Kidney tubule cell (primary cell): Measurements from ENCODE around the gene RRP7A.
"Not testable (repeated sequence)": the region's sequence is repeated elsewhere in the genome, so short reads cannot be mapped to it uniquely, and the experiment has no call there.

ENCODE experiments used
- DNase-seq: peaks from one replicate; pipeline ENCODE4 v3.0.0-alpha.2; 2018; ENCODE audit warnings: low spot score

RRP7A gene

GRCh38 chr22:42536166-42536565 lies 16.6 kb upstream of the RRP7A start:
- no peak for DNase-seq

GRCh38 chr22:42535082-42535731 lies 15.6 kb upstream of the RRP7A start:
- DNase-seq = not testable (repeated sequence)

- DNase-seq = no peak
These were observed 14.0 kb upstream of the RRP7A start for GRCh38 chr22:42533638-42533977.

DNA sequence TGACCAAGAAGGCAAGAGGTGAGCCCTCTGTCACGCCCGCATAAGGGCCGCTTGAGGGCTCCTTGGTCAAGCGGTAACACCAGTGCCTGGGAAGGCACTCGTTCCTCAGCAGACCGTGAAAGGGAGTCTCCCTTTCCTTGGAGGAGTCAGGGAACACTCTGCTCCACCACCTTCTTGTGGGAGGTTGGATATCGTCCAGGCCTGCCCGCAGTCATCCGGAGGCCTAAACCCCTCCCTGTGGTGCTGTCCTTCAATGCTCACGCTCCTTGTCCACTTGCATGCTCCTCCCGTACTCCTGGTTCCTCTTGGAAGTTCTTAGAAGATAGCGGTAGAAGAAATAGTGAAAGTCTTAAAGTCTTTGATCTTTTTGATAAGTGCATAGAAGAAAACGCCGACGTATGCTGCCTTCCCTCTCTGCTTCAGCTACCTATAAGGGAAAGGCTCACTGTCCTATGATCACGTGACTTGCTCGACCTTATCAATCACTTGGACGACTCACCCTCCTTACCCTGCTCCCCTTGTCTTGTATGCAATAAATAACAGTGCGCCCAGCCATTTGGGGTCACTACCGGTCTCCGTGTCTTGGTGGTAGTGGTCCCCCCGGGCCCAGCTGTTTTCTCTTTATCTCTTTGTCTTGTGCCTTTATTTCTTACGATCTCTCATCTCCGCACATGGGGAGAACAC lies 11.9 kb upstream of the RRP7A start:
- peak; percentile 65 for DNase-seq

DNA sequence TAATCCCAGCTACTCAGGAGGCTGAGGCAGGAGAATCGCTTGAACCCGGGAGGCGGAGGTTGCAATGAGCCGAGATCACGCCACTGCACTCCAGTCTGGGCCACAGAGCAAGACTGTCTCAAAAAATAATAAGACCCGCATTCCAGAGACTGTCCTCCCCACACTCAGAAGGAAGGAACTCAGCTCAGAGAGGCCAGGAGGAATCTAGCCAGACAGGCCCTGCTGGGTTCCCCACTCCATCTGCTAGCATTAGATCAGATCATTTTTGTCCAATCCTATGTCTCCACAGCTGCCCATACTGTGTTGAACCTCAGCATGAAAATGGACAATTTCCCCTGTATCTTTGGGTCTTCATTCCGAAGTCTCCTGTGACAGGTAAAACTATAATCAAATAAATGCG lies 9.8 kb upstream of the RRP7A start:
- DNase-seq = peak; percentile 37

DNA sequence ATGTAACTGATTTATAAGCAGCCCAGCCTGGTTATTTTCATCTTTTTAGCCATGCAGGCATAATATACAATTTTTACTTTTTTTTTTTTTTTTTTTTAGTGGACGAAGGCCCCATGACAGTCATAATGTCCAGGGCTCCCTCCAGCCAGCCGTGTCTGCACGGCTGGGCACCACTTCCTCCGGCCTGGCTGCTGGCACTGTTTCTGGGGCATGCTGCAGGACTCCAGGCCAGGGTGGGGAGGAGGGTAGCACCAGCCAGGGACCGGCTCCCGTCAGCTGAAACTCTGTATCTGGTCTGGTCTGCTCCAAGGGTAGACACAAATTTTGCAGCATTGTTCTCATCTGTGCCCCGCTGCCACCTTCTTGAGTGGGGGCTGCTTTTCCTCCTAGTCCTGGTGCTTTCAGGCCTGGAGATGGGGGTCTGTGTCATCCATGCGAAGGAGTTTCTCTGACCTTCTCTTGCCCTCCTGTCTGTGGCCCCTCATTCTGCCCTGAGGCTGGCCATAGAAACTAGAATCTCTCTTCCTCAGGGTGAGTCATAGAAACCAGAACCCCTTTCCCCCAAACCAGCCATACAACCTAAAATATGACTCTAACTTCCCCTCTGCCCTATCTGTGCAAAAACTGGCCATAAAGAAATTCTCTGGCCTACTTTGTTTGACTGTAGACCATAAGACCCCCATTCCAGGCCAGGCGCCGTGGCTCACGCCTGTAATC lies 9.2 kb upstream of the RRP7A start:
- no peak for DNase-seq

DNA sequence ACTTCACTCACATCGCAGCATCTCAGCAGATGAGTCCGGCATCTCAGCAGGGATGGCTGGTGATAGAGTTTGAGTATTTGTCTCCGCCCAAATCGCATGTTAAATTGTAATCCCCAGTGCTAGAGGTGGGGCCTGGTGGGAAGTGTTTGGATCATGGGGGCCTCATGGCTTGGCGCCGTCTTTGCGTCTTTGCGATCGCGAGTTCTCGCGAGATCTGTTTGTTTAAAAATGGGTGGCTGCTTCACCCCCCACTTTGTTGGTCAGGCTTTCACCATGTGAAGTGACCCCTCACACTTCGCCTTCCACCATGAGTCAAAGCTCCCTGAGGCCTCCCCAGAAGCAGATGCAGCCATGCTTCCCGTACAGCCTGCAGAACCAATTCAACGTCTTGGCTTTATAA lies 3.0 kb upstream of the RRP7A start:
- no peak for DNase-seq

DNA sequence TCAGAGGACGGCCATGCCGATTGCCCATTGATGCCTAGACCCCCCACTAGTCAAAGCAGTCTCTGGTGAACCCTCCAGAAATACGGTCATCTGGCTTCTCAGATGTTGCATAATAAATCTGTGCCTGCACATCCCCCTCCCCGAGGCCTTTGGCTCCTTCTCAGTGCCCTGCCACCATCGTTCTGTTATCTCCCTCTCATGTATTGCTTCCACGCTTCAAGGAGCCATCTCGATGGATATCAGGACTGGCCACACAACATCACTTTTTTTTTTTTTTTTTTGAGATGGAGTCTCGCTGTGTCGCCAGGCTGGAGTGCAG lies 1.6 kb upstream of the RRP7A start:
- DNase-seq = no peak

DNA sequence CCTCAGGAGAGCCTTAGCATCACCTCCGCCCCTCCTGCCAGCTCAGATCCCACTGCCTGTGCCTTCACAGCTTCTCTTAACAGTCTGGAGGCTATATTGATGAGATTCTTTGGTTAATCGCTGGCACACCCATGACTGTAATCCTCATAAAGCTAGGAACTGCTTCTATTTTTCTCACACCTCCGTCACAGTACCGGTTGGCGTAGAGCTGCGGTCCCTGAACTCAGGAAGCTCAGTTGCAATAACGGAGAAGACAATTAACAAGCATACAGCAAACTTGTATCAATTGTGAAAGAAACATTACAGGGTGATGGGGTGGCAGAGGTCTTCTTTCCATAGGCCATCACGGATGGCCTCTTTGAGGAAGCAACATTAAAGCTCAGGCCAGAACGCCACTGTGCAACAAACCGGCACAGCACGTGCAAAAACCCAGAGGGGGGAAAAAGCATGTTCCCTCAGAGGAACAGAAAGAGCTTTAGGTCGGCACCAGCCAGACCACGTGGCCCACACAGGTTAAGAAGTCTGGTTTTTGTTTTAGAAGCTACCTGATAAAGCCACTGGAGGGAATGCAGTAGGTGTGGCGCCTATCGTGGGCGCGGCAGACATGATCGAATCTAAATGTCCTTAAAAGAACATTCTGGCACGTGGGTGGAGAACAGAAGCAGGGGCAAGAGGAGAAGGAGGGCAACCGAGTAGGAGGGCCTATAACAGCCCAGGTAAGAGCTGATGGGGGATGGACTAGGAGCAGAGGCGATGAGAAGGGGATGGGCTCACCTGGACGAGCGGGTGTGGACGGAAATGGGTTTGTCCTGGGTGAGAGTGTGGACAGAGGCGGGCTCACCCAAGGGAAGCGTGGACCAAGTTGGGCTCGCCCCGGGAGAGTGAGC lies 715 bp downstream of the RRP7A start:
- DNase-seq = not testable (repeated sequence)

- DNase-seq = not testable (repeated sequence)
These were observed 2.5 kb downstream of the RRP7A start for GRCh38 chr22:42517103-42517502.

DNA sequence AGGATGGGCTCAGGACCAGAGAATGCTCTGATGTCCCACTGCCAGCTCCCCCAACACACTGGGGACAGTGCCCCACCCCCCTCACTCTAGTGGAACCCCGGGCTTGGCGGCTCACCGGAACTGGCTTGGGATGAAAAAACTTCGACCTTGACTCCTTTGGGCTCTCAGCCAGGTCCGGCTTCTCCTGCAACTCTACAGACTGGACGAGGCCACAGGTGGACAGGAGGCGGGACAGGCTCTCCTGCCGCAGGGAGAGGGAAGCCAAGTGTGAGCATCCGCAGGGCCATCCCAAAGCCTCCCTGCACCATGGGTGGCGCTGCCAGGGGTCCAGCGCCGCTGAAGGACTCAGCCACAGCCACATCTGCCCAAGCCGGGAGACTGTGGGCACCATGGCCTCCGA lies 3.7 kb downstream of the RRP7A start:
- DNase-seq = no peak

DNA sequence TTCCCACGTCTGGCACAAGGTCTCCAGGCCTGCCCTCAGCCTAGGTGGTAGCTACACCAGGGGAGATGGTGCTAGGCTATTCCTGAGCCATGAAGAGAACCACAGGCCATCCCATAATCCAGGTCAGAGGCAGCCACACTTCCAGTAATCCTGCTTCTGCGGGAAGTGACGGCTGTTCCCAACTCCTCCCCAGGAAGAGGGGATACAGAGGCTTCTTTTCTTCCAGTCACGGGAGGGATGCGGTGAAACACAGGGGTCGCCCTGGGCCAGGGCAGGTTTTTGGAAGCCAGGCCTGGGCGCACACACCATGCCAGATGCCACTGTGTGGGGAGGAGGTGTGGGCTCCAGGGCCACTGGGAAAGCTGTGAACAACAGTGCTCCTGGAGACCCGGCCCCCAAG lies 4.3 kb downstream of the RRP7A start:
- not testable (repeated sequence) for DNase-seq

DNA sequence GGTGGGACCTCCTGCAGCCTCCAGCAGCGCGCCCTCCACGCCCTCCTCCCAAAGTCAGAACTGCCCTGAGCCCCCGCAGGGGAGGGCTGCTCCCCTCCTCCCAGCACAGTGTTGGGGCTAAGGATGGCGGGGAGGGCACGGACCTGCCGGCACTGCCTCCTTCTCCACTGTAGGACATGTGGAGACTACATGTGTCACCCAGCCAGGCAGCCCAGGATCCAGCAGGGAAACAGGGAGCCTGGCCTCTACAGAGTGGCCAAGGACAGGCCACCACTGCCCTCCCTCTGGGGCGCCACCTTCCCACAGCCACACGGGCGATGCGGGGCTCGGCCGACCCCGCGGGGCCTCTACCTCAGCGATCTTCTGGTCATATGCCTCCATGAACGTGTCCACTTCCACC lies 5.3 kb downstream of the RRP7A start:
- DNase-seq = not testable (repeated sequence)

- peak; percentile 41 for DNase-seq
These were observed 7.2 kb downstream of the RRP7A start for GRCh38 chr22:42512273-42512990.

GRCh38 chr22:42511401-42511891 lies 8.2 kb downstream of the RRP7A start:
- no peak for DNase-seq

DNA sequence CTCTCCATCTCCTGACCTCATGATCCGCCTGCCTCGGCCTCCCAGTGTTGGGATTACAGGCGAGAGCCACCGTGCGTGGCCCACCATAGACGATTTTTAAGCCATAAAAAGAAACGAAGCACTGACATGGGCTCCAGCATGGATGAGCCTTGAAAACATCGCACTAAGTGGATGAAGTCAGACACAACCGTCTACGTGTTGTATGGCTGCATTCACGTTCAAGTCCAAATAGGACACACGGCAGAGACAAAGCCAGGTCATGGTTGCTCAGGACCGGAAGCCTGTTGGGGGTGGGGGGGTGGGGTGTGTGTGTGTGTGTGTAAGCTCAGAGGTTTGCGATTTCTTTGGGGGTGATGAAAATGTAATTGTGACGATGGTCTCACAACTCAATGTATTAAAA lies 10.0 kb downstream of the RRP7A start:
- no peak for DNase-seq

GRCh38 chr22:42508975-42509364 lies 10.6 kb downstream of the RRP7A start:
- DNase-seq = not testable (repeated sequence)

DNA sequence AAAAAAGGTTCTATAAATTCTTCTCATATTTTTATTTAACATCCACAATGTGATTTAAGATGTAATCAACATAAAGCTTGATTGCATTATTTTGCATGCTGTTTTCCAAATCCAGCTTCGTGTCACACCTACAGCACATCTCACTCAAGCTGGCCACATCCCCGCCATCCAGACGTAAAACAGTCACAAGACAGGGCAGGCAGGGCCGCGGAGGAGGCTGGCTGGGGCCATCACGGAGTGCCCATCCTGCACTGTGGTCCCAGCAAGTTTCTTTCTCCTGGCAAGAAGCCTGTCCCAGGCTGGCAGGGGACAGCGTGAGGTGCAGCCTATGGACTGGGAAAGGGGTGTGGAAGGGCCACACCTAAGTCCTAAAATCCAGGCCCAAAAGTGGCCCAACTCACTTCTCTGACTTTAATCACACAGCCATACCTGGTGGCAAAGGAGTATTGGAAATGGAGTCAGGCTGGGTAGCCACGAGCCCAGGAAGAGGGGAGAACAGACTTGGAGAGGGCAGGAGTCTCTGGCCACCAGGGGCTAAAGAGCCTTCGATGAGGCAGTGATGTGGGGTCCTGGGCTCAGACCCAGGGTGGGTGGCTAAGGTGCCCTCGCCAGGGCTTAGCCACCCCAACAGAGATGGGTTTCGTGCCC lies 11.1 kb downstream of the RRP7A start:
- not testable (repeated sequence) for DNase-seq

GRCh38 chr22:42500836-42501179 lies 18.8 kb downstream of the RRP7A start:
- no peak for DNase-seq

DNA sequence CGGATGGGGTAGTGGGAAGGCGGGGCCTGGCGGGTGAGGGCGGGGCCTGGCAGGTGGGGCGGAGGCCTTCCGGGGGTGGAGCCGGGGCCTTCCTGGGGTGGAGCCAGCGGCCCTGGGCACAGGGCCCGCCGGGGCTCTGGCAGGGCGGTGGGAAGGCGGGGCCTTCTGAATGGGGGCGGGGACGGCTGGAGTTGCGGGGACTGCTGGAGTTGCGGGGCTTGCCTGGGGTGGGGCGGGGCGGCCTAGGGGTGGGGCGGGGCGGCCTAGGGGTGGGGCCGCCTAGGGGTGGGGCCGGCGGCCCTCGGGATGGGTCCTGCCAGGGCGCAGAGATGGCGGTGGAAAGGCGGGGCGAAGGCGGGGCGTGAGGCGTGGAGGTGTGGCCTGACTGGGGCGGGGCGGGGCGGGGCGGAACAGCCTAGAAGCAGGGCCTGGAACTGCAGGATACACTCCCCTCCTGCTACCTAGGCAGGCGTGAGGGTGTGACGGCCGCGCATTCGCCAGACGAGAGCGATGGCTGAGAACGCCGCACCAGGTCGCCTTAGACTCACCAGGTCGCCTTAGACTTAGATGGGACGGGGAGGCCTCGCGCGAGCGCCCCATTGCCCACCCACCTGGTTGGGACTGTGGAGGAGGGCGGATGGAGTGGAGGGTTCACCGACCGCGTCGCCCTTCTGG lies 19.3 kb downstream of the RRP7A start:
- peak; percentile 76 for DNase-seq

DNA sequence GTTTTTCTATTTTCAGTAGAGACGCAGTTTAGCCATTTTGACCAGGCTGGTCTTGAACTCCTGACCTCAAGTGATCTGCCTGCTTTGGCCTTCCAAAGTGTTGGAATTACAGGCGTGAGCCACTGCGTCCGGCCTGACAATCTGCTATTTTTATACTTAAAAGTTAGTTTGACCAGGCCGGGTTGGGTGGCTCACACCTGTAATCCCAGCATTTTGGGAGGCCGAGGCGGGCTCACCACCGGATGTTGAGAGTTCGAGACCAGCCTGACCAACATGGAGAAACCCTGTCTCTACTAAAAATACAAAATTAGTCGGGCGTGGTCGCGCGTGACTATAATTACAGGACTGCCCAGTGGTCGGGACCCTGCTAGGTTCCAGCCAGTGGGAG lies 19.8 kb downstream of the RRP7A start:
- not testable (repeated sequence) for DNase-seq
